Thyroid gland (tissue), 4 donors: ENCODE results near the gene CARNS1. TPM values are rescaled to one million over a fixed set of nuclear protein-coding genes. Genes with fewer than 3 reads are reported as not detected.
A peak's percentile ranks its signal among the peaks of the same experiment; 100 is the strongest.

Experiments used
- DNase-seq, 2 donors: peaks; one replicate each; pipeline ENCODE4 v3.0.0-alpha.2; 2019
- H3K27ac ChIP-seq, 3 donors: fragments of 200-600 bp; sonication (generic); 1 replicate in 2 of 3; 2 replicates in 1 of 3; pipeline ENCODE4 v1.5.1; 2016 to 2019; ENCODE audit warnings: mild to moderate bottlenecking in 1 of 3, moderate library complexity in 1 of 3
- H3K27me3 ChIP-seq: fragments of 200-600 bp; sonication (generic); one replicate; pipeline ENCODE4 v1.5.1; 2019
- H3K36me3 ChIP-seq, 2 donors: fragments of 200-600 bp; sonication (generic); one replicate each; pipeline ENCODE4 v1.5.1; 2016 to 2019
- H3K4me1 ChIP-seq, 2 donors: fragments of 200-600 bp; sonication (generic); one replicate each; pipeline ENCODE4 v1.5.1; 2017 to 2019
- H3K4me3 ChIP-seq, 3 donors: fragments of 200-600 bp; sonication (generic); replicated peaks in 1 of 3; 1 replicate in 2 of 3; 2 replicates in 1 of 3; pipeline ENCODE4 v1.5.1; 2016; ENCODE audit warnings: mild to moderate bottlenecking in 1 of 3
- H3K9me3 ChIP-seq: fragments of 200-600 bp; sonication (generic); one replicate; pipeline ENCODE4 v1.5.1; 2017
- CTCF ChIP-seq, 6 experiments: fragments of 200-600 bp in 3 of 6; fragments of 450-650 bp in 3 of 6; sonication (generic) in 3 of 6; IDR thresholded peaks; one replicate each; pipeline ENCODE4 v1.5.1; 2016 to 2019; ENCODE audit warnings: antibody characterized with exemption in 6 of 6, mild to moderate bottlenecking in 2 of 6, inconsistent platforms in 1 of 6, moderate library complexity in 1 of 6
- POLR2A ChIP-seq, 2 donors: fragments of 450-650 bp; IDR thresholded peaks; one replicate each; pipeline ENCODE4 v1.6.1; 2017; ENCODE audit warnings: antibody characterized with exemption in 2 of 2, mild to moderate bottlenecking in 2 of 2, moderate library complexity in 1 of 2
- WGBS, 2 donors: methylation state at CpG; one replicate each; pipeline ENCODE4 v1.1.5; 2017; 5-methylcytosine and 5-hydroxymethylcytosine counted together
- intact Hi-C: fragments of 100-400 bp; cut with DNase I; formaldehyde crosslinking; loops from one replicate; pipeline ENCODE4 v1.15.1; 2023
- total RNA-seq, 4 donors: library from RNA; depleted of rRNA; stranded (reverse); fragments of >200 nt; gene quantifications; one replicate each; pipeline ENCODE4 v1.2.3, GENCODE V29; 2016

Gene CARNS1
- total RNA-seq, 4 donors from 2014 or later: 3.8 to 9.8 (median 5.9) TPM

- intact Hi-C loops: no loop called here
- Histone ChIP-seq H3K27ac (peak overlapping the region; percentile 94 to 100 (median 95)), H3K36me3 (no peaks in the 10 kb centered on the region), H3K4me1 (peaks cover 60 to 78% of the 10 kb centered on the region in 2 donors), H3K4me3 (peak overlapping the region in 2 of 3 donors; percentile 50 to 66), H3K9me3 (no peaks in the 10 kb centered on the region), H3K27me3 (no peaks in the 10 kb centered on the region)
- DNase-seq: peak; percentile 89 to 92
- WGBS, 2 donors: 10% methylated on average over 31 to 36 of the region's 40 CpGs
- TF ChIP-seq CTCF (IDR thresholded peaks at IDR 0.05) (peak in 4 of 6 experiments; percentile 50 to 63 (median 56)), POLR2A (IDR thresholded peaks at IDR 0.05) (peak in 1 of 2 donors; percentile 36)
Observed at GRCh38 chr11:67373648-67374570, 41.6 kb upstream of the CARNS1 start.

- Histone ChIP-seq H3K27ac (peak overlapping the region; percentile 94 to 100 (median 95)), H3K4me1 (peaks cover 60 to 79% of the 10 kb centered on the region in 2 donors), H3K36me3 (no peaks in the 10 kb centered on the region), H3K4me3 (no peak overlapping the region), H3K27me3 (no peaks in the 10 kb centered on the region), H3K9me3 (no peaks in the 10 kb centered on the region)
- 21 to 31% methylated on average over 7 of the region's 9 CpGs for WGBS, 2 donors
- TF ChIP-seq POLR2A (IDR thresholded peaks at IDR 0.05) (no peak), CTCF (IDR thresholded peaks at IDR 0.05) (no peak)
- DNase-seq: peak; percentile 54 to 59
- intact Hi-C loops: no loop called here
Observed at GRCh38 chr11:67374571-67375281, 40.8 kb upstream of the CARNS1 start.

GRCh38 chr11:67375320-67376055, 40.0 kb upstream of the CARNS1 start:
- WGBS, 2 donors: 59 to 68% methylated on average over 15 of the region's 15 CpGs
- intact Hi-C loops: no loop called here
- Histone ChIP-seq H3K27me3 (no peaks in the 10 kb centered on the region), H3K4me3 (no peak overlapping the region), H3K36me3 (no peaks in the 10 kb centered on the region), H3K4me1 (peaks cover 52 to 73% of the 10 kb centered on the region in 2 donors), H3K27ac (peak overlapping the region in 1 of 3 donors; percentile 100), H3K9me3 (no peaks in the 10 kb centered on the region)
- TF ChIP-seq POLR2A (IDR thresholded peaks at IDR 0.05) (no peak), CTCF (IDR thresholded peaks at IDR 0.05) (no peak)
- no peak for DNase-seq

- Histone ChIP-seq H3K27me3 (no peaks in the 10 kb centered on the region), H3K36me3 (no peaks in the 10 kb centered on the region), H3K27ac (peak overlapping the region in 1 of 3 donors; percentile 25), H3K9me3 (no peaks in the 10 kb centered on the region), H3K4me1 (peaks cover 46 to 70% of the 10 kb centered on the region in 2 donors), H3K4me3 (no peak overlapping the region)
- 86 to 87% methylated on average over 7 of the region's 7 CpGs for WGBS, 2 donors
- no peak for DNase-seq
- intact Hi-C loops: no loop called here
- TF ChIP-seq POLR2A (IDR thresholded peaks at IDR 0.05) (no peak), CTCF (IDR thresholded peaks at IDR 0.05) (no peak)
Observed at GRCh38 chr11:67376063-67376820, 39.2 kb upstream of the CARNS1 start.
